CD4-positive, alpha-beta T cell treated with Interleukin-17A for 1 hour (primary cell): ENCODE results near the gene PGAP3.

ENCODE experiments used
- DNase-seq: peaks from one replicate; pipeline ENCODE4 v3.0.0-alpha.2; 2020

Gene PGAP3

GRCh38 chr17:39696731-39697130, 8.9 kb upstream of the PGAP3 start:
- no peak for DNase-seq

- no peak for DNase-seq
Measured at GRCh38 chr17:39695089-39695474, 7.2 kb upstream of the PGAP3 start.

DNA sequence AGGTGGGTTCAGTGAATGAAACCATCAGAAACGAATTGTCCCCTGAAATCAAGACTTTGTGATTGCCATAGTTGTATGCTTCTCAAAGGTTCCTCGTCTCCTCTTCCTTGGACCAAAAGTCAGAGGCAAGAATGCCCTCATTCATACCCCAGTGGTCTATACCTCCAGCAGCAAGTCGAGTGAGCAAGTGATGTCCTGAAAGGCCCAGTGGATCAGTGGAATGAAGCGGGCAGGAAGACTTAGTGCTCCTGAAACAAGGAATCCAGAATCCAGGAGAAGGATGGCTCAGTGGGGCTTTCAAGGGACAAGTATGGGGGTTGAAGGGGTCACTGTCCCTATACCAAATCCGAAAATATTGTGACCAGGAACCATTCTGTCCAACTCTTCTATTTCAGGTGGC, 6.7 kb upstream of the PGAP3 start:
- DNase-seq, result no peak

GRCh38 chr17:39688945-39689344, 1.1 kb upstream of the PGAP3 start:
- no peak for DNase-seq

- no peak for DNase-seq
Measured at GRCh38 chr17:39688475-39688835, 598 bp upstream of the PGAP3 start.

DNA sequence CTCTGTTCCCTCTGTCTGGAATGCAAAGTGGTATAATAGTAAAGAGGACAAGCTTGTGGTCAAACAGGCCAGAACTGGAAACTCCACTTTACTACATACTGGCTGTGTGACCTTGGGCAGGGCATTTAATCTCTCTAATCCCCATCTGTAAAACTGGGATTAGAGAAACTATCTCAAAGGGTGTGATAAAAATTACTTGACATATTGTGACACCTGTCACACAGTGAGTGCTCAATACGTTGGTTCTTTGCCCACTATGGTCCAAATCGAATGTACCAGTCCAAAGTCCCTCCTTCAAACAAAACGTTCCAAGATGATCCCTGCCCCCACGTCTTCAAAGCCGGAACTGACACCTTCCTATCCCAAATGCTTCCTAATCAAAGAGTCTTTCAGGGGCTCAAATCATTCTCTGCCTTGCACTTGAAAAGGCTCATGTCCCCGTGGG, 734 bp downstream of the PGAP3 start:
- DNase-seq, result no peak

GRCh38 chr17:39684369-39685192, 3.3 kb downstream of the PGAP3 start:
- DNase-seq, result no peak

GRCh38 chr17:39683295-39683939, 4.4 kb downstream of the PGAP3 start:
- DNase-seq, result no peak

DNA sequence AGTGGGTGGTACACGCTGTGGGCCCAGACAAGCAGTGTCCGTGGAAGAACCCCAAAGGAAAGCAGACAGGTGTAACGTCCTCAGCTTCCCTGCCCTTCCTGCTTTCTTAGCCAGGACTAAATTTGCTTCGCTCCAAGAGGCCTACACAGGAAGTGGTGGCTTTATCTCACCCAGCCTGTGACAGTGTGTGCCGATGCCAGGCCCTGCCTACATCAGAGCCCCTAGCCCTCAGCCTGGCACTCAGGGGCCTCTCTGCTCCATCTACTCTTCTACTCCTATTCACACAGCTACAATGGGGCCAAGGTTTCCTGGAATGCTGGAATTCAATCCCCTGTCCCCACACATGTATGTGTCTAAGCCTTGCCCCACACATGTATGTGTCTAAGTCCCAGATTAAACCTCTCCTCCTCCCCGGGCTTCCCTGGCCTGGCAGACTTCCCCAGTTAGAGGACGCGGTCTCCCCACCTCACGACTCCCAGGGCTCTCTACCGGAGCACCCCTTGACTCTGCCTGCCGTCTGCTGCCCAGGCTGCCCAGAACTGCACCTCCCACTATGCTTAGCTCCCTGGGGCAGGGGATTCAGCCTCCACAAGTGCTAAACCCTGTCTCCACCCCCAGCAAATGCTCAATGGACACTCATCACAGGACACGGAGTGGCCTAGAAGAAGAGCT, 8.2 kb downstream of the PGAP3 start:
- DNase-seq, result peak; percentile 65

- DNase-seq, result no peak
Measured at GRCh38 chr17:39678340-39679116, 9.3 kb downstream of the PGAP3 start.

GRCh38 chr17:39677542-39678339, 10.1 kb downstream of the PGAP3 start:
- DNase-seq, result no peak

- DNase-seq, result no peak
Measured at GRCh38 chr17:39677072-39677471, 10.8 kb downstream of the PGAP3 start.

DNA sequence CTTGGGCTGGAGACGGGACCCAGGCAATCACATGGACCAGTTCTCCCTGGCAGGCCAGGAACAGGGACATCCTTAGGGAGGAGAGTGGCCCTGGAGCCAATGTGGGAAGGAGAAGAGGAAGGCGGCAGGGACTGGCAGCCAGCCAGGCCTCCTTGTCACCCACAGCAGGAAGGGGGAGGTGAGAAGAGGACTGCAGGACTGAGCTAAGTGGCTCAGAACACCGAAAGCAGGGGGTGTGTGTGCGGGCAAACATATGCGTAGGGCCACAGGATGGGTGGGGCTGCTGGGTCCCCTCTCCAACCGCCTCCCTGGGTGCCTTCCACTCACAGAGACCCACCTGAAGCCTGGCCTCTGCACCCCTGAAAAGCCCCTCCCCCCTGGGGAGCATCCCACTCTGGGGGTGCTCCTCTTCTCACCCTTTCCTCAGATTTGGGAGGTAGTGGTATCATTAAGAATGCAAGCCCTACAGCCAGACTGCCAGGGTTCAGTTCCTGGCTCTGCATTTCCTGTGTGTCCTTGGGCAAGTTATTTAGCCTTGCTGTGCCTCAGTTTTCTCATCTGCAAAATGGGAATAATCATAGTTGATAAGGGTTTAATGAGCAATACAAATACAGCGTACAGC, 11.5 kb downstream of the PGAP3 start:
- DNase-seq, result peak; percentile 76

DNA sequence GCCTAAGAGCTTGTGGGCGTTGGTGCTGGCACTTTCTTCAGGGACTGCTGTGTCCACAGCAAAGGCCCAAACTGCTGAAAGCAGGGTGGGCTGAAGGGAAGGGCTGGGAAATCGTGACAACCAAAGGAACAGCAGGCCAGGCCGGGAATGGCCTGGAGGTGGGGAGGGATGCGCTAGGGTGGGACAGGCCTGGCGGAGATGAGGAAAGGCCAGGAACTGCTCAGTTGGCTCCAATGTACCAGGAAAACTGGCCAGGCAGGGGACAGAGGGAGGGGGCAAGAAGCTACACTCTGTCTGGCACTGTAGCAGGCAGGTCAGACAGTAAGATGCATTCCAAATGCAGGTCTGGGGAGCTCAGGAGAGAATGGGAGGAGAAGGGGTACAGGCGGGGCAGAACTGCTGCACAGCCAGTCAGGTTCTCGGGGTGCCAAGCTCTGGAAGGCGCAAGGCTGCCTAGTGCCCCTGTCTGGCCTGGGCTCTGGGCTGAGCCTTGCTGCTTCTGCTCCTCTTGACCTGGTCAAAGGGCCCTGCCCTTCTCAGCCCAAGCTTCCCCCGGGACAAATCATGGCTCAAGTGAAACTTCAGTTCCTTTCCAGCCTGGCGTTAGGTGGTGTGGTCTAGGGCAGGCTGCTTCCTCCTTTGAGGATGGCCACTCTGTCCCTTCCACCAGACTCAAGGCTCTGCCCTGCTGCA, 12.3 kb downstream of the PGAP3 start:
- DNase-seq, result no peak

DNA sequence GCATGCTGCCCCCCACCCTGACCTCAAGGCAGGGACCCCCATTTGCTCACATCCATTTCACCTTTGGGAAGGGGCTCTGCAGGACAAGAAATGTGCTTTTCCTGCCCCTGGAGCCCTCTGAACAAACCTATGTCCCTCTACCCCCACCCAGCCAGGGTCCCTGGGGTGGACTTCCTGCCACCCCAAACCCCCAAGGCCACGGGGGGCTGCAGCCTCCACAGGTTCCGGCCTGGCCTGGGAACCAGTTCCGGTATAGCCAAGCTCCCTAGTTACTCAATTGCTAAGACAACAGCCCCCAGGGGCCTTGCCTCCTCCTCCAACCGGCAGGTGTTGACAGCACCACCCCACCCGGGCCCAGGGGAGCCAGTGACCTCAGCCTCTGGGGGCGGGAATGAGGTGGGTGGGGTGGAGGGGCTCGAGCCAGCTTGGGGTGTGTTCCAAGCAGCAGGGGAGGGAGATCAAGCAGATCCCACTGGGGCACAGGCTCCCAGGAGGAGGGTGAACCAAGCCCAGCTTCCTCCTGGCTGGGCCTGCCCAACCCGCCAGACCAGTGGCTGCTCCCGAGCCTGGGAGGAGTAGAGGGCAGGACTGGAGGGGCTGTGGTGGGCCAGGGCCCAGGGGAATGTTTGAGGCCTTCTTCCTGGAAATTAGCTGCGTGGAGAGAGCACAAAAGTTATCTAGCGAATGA, 13.0 kb downstream of the PGAP3 start:
- DNase-seq, result no peak

GRCh38 chr17:39674179-39674578, 13.7 kb downstream of the PGAP3 start:
- no peak for DNase-seq

DNA sequence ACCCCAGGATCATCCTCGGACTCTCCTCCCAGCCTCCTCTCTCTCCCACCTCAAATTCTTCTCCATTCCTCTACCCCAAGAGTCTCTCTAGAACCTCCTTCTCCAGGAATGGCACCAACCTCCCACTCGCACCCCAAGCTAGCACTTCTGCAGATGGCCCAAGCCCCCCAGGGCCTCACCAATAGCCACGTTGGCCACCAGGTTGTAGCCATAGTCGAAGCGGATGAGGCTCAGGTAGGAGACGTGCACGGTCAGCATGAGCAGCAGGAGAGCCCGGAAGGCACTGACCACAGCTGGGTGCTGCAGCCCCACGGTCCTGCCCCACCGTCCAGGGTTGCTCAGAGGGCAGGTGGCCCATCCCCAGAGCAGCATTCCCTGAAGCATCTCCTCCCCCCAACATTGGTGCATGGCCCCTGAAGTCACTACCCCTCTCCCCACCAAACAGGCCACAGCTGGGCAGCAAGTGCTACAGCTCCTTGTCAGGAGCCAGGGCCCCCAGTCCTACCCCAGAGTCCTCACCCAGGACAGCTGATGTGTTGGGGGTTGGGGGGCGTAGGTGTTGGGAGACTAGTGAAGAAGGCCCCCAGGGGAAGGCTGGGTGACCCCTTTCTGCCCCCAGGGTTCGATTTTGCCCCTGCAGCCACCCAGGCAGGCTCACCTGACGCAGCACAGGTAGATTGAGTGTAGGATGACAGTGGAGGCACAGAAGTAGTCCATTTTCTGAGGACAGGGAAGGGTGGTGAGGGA, 14.3 kb downstream of the PGAP3 start:
- DNase-seq, result no peak

DNA sequence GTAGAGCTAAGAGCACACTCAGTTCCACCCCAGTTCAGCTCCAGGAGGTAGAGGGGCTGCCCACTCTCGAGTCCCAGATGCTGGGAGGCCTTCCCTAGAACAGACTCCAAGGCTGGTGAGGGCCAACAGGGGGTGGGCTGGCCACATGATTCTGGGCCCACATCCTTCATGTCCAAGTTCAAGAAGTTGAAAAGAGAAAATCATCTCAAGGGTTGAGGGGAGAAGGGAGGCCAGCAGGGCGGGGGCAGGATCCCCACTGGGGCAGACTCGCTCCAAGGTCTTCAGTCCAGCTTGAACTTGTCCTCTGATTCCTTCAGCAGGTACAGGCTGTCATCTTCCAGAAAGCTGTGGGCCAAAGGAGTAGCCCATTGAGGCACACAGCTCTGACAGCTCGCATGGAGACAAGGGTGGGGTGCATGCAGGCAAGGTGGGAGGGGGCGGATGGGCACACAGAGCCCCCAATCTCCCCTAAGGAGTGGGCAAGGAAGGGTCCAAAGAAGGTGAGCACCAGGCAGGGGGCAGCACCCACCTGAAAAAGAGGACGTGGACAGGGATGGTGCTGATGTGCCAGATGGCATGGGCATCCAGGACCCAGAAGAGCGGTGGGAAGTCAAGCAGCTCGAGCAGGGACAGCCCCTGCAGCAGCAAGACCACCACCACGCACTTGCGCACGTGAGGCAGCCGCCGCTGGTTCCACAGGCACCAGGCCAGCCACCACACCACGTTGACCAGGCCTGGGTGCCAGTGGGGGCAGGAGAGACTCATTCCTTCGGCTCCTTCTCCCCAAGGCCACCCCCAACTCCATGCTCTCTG, 15.1 kb downstream of the PGAP3 start:
- no peak for DNase-seq
